Fibroblast of villous mesenchyme (primary cell): ENCODE results near the gene ZNF69. TPM values are rescaled to one million over a fixed set of nuclear protein-coding genes. Genes with fewer than 3 reads are reported as not detected.
"Not testable (repeated sequence)": the region's sequence is repeated elsewhere in the genome, so short reads cannot be mapped to it uniquely, and the experiment has no call there.

Experiments used
- DNase-seq: peaks from one replicate; pipeline ENCODE4 v3.0.0-alpha.2; 2010; ENCODE audit warnings: low read depth
- H3K4me3 ChIP-seq: 2 replicates; pipeline ENCODE4 v1.5.1; 2011; ENCODE audit warnings: low read depth, mild to moderate bottlenecking, low read length
- CTCF ChIP-seq: IDR thresholded peaks from 2 replicates; pipeline ENCODE4 v1.5.1; 2012; ENCODE audit warnings: low read depth, mild to moderate bottlenecking, low read length; ENCODE audit not compliant: insufficient read depth
- total RNA-seq: library from RNA; depleted of rRNA; stranded (reverse); fragments of >200 nt; gene quantifications from 2 replicates; pipeline ENCODE4 v1.2.3, GENCODE V29; 2012

Gene ZNF69
- total RNA-seq, 1 donor, result 12.1 TPM

GRCh38 chr19:11879687-11880266 lies 7.8 kb upstream of the ZNF69 start:
- TF ChIP-seq CTCF, result peak; percentile 23

GRCh38 chr19:11880598-11880997 lies 7.0 kb upstream of the ZNF69 start:
- DNase-seq, result no peak
- H3K4me3 ChIP-seq, result no peak overlapping the region
- no peak for TF ChIP-seq CTCF

More at GRCh38 chr19:11879687-11880266, 7.8 kb upstream of the ZNF69 start:
- not testable (repeated sequence) for DNase-seq, H3K4me3 ChIP-seq

GRCh38 chr19:11881151-11881800 lies 6.3 kb upstream of the ZNF69 start:
- peak; percentile 52 for DNase-seq
- H3K4me3 ChIP-seq, result no peak overlapping the region
- peak; percentile 85 for TF ChIP-seq CTCF

GRCh38 chr19:11882606-11883005 lies 5.0 kb upstream of the ZNF69 start:
- TF ChIP-seq CTCF, result no peak
- H3K4me3 ChIP-seq, result no peak overlapping the region
- no peak for DNase-seq

- H3K4me3 ChIP-seq, result peak overlapping the region; percentile 78
- no peak for DNase-seq
- no peak for TF ChIP-seq CTCF
Observed at GRCh38 chr19:11887234-11887610, 360 bp upstream of the ZNF69 start.

- not testable (repeated sequence) for H3K4me3 ChIP-seq, DNase-seq
Observed at GRCh38 chr19:11889901-11890300, 2.3 kb downstream of the ZNF69 start.

- no peak for TF ChIP-seq CTCF
- no peak overlapping the region for H3K4me3 ChIP-seq
- DNase-seq, result no peak
Observed at GRCh38 chr19:11890634-11891033, 3.1 kb downstream of the ZNF69 start.
